OCI-LY7 (cell line): ENCODE results near the gene PDZD7.

ENCODE experiments used
- CTCF ChIP-seq: fragments of 200-600 bp; sonication (generic); conservative IDR thresholded peaks from 2 replicates; pipeline ENCODE4 v1.5.1; 2014; ENCODE audit warnings: mild to moderate bottlenecking, antibody characterized with exemption, low read length, moderate library complexity, mixed read lengths
- EZH2phosphoT487 ChIP-seq: fragments of 200-600 bp; sonication (generic); IDR thresholded peaks from 2 replicates; pipeline ENCODE4 v1.6.1; 2018; ENCODE audit warnings: low read depth, borderline replicate concordance, mild to moderate bottlenecking, mixed run types, antibody characterized with exemption, low read length, moderate library complexity, mixed read lengths

- TF ChIP-seq CTCF (no peak), EZH2phosphoT487 (no peak)
These were observed 1.1 kb upstream of the PDZD7 start for GRCh38 chr10:101031796-101032636.
